ENCODE results near the gene KCNIP1. TPM values are rescaled to one million over a fixed set of nuclear protein-coding genes. Genes with fewer than 3 reads are reported as not detected.

The KCNIP1 gene
- total and polyA plus RNA-seq, 2 of the 8 experiments (the other 6 are each of a cell fraction or from before 2014, with no cell fraction given) = 0.52 to 0.83 TPM

GRCh38 chr5:170630711-170631141 is 126.9 kb downstream of the KCNIP1 start:
- Histone ChIP-seq H4K20me1 (replicated peaks in 1 of 2; ENCODE audit: control insufficient read depth in 1 of 2, insufficient read depth in 2 of 2, low read length in 2 of 2) (peaks cover 0 to under 1% of the 10 kb centered on the region in 2 experiments), H2AFZ (ENCODE audit: low read length) (no peak overlapping the region), H2BK5ac (ENCODE audit: low read depth, low read length) (0 out of 2 replicates have a peak overlapping the region, but pooled peaks have one; percentile 49), H3K23me2 (ENCODE audit: low read depth, low read length) (peaks cover 8% of the 10 kb centered on the region; the same call in 1 of the 2 replicates), H3K9me3 (ENCODE audit: insufficient read depth in 2 of 2, low read depth in 1 of 2, low read length in 1 of 2) (no peaks in the 10 kb centered on the region), H3K4me3 (ENCODE audit: extremely low read depth in 1 of 4, insufficient read depth in 2 of 4, low read depth in 3 of 4, low read length in 4 of 4) (no peak overlapping the region), H2AK5ac (ENCODE audit: low read depth, low read length) (peak overlapping the region; percentile 3; the same call in 1 of the 2 replicates), H4K8ac (ENCODE audit: extremely low read depth, insufficient read depth, low read length) (no peak overlapping the region), H3K4me2 (ENCODE audit: insufficient read depth in 1 of 2, low read depth in 2 of 2, low read length in 2 of 2) (no peak overlapping the region), H2BK120ac (replicated peaks; ENCODE audit: low read depth, low read length) (no peak overlapping the region), H3K14ac (ENCODE audit: insufficient read length) (no peak overlapping the region), H2BK15ac (ENCODE audit: low read length) (no peak overlapping the region; the same call in 1 of the 2 replicates), H3K79me1 (ENCODE audit: low read depth, low read length) (no peaks in the 10 kb centered on the region), H3K9ac (replicated peaks in 1 of 4; ENCODE audit: extremely low read depth in 1 of 4, low read depth in 3 of 4, low read length in 3 of 4) (no peak overlapping the region), H3K18ac (ENCODE audit: extremely low read depth, low read length) (no peak overlapping the region), H3K27ac (ENCODE audit: low read depth, low read length) (no peak overlapping the region), H4K91ac (replicated peaks; ENCODE audit: insufficient read length, low read length) (no peak overlapping the region), H3K23ac (ENCODE audit: insufficient read length) (no peak overlapping the region), H3K79me2 (ENCODE audit: control insufficient read depth in 1 of 2, insufficient read depth in 2 of 2, low read length in 2 of 2) (no peaks in the 10 kb centered on the region), H2BK12ac (ENCODE audit: low read depth, low read length) (peak overlapping the region; percentile 71; the same call in 1 of the 2 replicates), H3K4me1 (replicated peaks in 1 of 4; ENCODE audit: control insufficient read depth in 3 of 4, insufficient read depth in 4 of 4, low read length in 3 of 4) (peaks cover 10 to 24% (median 18%) of the 10 kb centered on the region in 4 experiments), H4K5ac (ENCODE audit: insufficient read length, low read depth, low read length) (no peak overlapping the region), H3K36me3 (ENCODE audit: control insufficient read depth in 2 of 4, insufficient read depth in 4 of 4, low read length in 3 of 4) (no peaks in the 10 kb centered on the region), H3K27me3 (replicated peaks in 1 of 4; ENCODE audit: control insufficient read depth in 3 of 4, extremely low read depth in 1 of 4, insufficient read depth in 3 of 4, low read length in 3 of 4) (no peaks in the 10 kb centered on the region; a peak in 1 of 7 replicates), H3K4ac (replicated peaks; ENCODE audit: insufficient read length, low read depth, low read length) (no peak overlapping the region), H3K56ac (replicated peaks; ENCODE audit: insufficient read length, low read depth, low read length) (no peak overlapping the region), H2BK20ac (ENCODE audit: low read length) (no peak overlapping the region)
- no peak for DNase-seq (ENCODE audit: low read depth in 1 of 2, low spot score in 2 of 2)
- 77% methylated on average over 3 of the region's 3 CpGs; no CpG with 5 or more reads in 1 of the 2 experiments for WGBS, 2 experiments (ENCODE audit: extremely low coverage in 1 of 2, insufficient coverage in 1 of 2, insufficient read length in 1 of 2, insufficient replicate concordance in 2 of 2, low coverage in 1 of 2, low lambda C conversion rate in 2 of 2, missing lambda C conversion rate in 1 of 2)
- ChIA-PET POLR2A (ENCODE audit: partially characterized antibody) (interaction anchor here (1.2 kb wide), 1 partner anchor 15 kb away, joined by 4 read pairs; no protein-coding TSS in a partner anchor), CTCF (ENCODE audit: partially characterized antibody) (interaction anchor here (0.9 to 30.3 kb wide), 18 partner anchors 9 to 403 kb away, joined by 3 to 982 read pairs (median 7); partner anchors contain the start of gene GABRP)
- FAIRE-seq = no peak
- no peak for TF ChIP-seq NRF1 (IDR thresholded peaks at IDR 0.05; ENCODE audit: low read depth, low read length)
- no peak for TF ChIP-seq SUZ12 (IDR thresholded peaks at IDR 0.05; ENCODE audit: low read length)
- no peak for TF ChIP-seq CEBPB (IDR thresholded peaks at IDR 0.05; ENCODE audit: low read depth, low read length)
- TF ChIP-seq TEAD4 (IDR thresholded peaks at IDR 0.05; ENCODE audit: low read depth, low read length) = no peak
- no peak for TF ChIP-seq RAD21 (IDR thresholded peaks at IDR 0.05 in 1 of 2, conservative IDR thresholded peaks at IDR 0.05 in 1 of 2; ENCODE audit: low read depth in 2 of 2, low read length in 2 of 2)
- no peak for TF ChIP-seq TAF7 (optimal IDR thresholded peaks at IDR 0.05; ENCODE audit: borderline replicate concordance, low read depth, low read length)
- no peak for TF ChIP-seq TCF12 (IDR thresholded peaks at IDR 0.05; ENCODE audit: low read depth, low read length)
- TF ChIP-seq KDM5A (IDR thresholded peaks at IDR 0.05; ENCODE audit: low read length) = no peak
- no peak for TF ChIP-seq TBP (IDR thresholded peaks at IDR 0.05; ENCODE audit: low read depth, low read length)
- TF ChIP-seq JUN (IDR thresholded peaks at IDR 0.05; ENCODE audit: low read depth, low read length) = no peak
- no peak for TF ChIP-seq CBX8 (IDR thresholded peaks at IDR 0.05; ENCODE audit: borderline replicate concordance, low read depth, low read length)
- no peak for TF ChIP-seq RBBP5 (IDR thresholded peaks at IDR 0.05; ENCODE audit: borderline replicate concordance, low read depth, low read length)
- TF ChIP-seq GTF2F1 (IDR thresholded peaks at IDR 0.05; ENCODE audit: borderline replicate concordance, low read depth, low read length) = no peak

All from H1 (cell line).